Gastrocnemius medialis (tissue), 4 donors: Measurements from ENCODE around the gene LAMB3. TPM values are rescaled to one million over a fixed set of nuclear protein-coding genes. Genes with fewer than 3 reads are reported as not detected.
A peak's percentile ranks its signal among the peaks of the same experiment; 100 is the strongest.

Source experiments
- ATAC-seq, 2 donors: fragments of 150-250 bp; one replicate each; pipeline ENCODE4 v1.9.1; 2016
- DNase-seq, 2 donors: peaks; one replicate each; pipeline ENCODE4 v3.0.0-alpha.2; 2019
- H3K27ac ChIP-seq, 4 donors: fragments of 200-600 bp; sonication (generic); 1 replicate in 1 of 4; 2 replicates in 3 of 4; pipeline ENCODE4 v1.5.1; 2016 to 2018; ENCODE audit warnings: mild to moderate bottlenecking in 2 of 4, moderate library complexity in 1 of 4
- H3K27me3 ChIP-seq, 3 donors: fragments of 200-600 bp; sonication (generic) in 2 of 3; 1 replicate in 1 of 3; 2 replicates in 2 of 3; pipeline versions ENCODE4 v1.5.1 to v1.6.0; 2016 to 2019; ENCODE audit warnings: mild to moderate bottlenecking in 1 of 3, moderate library complexity in 1 of 3
- H3K36me3 ChIP-seq, 2 donors: fragments of 200-600 bp; sonication (generic) in 1 of 2; one replicate each; pipeline ENCODE4 v1.5.1; 2017 to 2018
- H3K4me1 ChIP-seq, 2 donors: fragments of 200-600 bp; sonication (generic) in 1 of 2; one replicate each; pipeline ENCODE4 v1.5.1; 2016 to 2017; ENCODE audit warnings: mild to moderate bottlenecking in 2 of 2
- H3K4me3 ChIP-seq, 4 donors: fragments of 200-600 bp; sonication (generic) in 3 of 4; 1 replicate in 1 of 4; 2 replicates in 3 of 4; pipeline ENCODE4 v1.5.1; 2016 to 2019; ENCODE audit warnings: mild to moderate bottlenecking in 2 of 4
- H3K9me3 ChIP-seq, 3 donors: fragments of 200-600 bp; sonication (generic) in 2 of 3; 1 replicate in 1 of 3; 2 replicates in 2 of 3; pipeline ENCODE4 v1.5.1; 2016 to 2019
- POLR2A ChIP-seq, 2 donors: fragments of 450-650 bp; IDR thresholded peaks; one replicate each; pipeline ENCODE4 v1.6.1; 2017; ENCODE audit warnings: antibody characterized with exemption in 2 of 2, mild to moderate bottlenecking in 2 of 2, moderate library complexity in 2 of 2
- in situ Hi-C, 4 donors: fragments of 200-750 bp; cut with MboI; loops; one replicate each; pipeline versions ENCODE4 v1.15.0 to v1.8.0; 2017; ENCODE audit warnings: low sequenced_read_pairs in 4 of 4
- intact Hi-C: fragments of 100-400 bp; cut with DNase I; formaldehyde crosslinking; loops from one replicate; pipeline ENCODE4 v1.15.1; 2023; ENCODE audit warnings: low total_unique reads
- total RNA-seq, 4 donors: library from RNA; depleted of rRNA; stranded (reverse); fragments of >200 nt; gene quantifications; one replicate each; pipeline versions ENCODE4 v1.1.0 to v1.2.3, GENCODE V29; 2016
- TF ChIP-seq, protein P1 (sequence below), 5 experiments: fragments of 450-650 bp in 3 of 5; fragments of 200-600 bp in 2 of 5; sonication (generic) in 2 of 5; IDR thresholded peaks in 4 of 5; conservative IDR thresholded peaks in 1 of 5; 1 replicate in 4 of 5; 2 replicates in 1 of 5; pipeline ENCODE4 v1.5.1; 2016 to 2019; ENCODE audit warnings: antibody characterized with exemption in 5 of 5, mild to moderate bottlenecking in 3 of 5, moderate library complexity in 3 of 5

LAMB3 gene
- total RNA-seq, 4 donors from 2014 or later: 0.61 to 1.9 (median 0.72) TPM

DNA sequence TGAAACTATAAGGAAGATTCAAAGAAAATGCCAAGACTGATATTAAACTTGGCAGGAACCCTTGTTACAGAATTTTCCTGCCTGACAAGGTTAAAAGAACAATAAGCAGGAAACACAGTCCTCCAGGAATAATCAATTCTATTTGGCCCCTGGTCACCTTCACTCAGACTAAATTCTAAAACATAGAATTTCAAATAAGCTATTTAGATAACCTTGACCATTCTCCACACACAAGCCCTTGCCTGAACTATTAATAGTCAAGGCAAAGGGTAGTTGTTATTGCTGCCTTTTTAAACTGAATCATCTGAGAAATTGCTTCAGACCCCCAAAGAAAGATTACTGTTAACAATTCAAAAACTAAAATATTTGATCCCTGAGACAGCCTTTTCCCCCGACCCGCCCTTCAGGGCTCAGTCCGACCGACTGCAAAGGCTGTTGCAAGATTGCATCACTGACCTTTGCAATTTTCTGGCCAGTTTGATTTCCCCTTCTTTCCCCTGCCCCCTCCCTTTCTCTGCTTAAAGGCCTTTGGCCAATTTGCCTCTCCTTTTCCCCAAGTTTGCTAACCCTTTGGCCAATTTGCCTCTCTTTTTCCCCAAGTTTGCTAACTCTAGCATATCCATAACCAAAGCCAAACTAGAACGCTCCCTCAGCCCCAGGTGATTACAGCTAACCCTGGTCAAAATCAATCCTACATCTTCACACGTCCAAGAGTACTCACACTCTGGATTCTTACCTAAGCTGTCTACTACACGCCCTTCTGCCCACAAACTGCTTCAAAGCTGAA lies 21.6 kb upstream of the LAMB3 start:
- ATAC-seq (peak in 1 of 2 donors; percentile 17), DNase-seq (peak; percentile 36 to 66)
- intact Hi-C loops: loop anchor here (2.0 kb wide), 1 partner anchor 47 kb away; no protein-coding TSS in a partner anchor

DNA sequence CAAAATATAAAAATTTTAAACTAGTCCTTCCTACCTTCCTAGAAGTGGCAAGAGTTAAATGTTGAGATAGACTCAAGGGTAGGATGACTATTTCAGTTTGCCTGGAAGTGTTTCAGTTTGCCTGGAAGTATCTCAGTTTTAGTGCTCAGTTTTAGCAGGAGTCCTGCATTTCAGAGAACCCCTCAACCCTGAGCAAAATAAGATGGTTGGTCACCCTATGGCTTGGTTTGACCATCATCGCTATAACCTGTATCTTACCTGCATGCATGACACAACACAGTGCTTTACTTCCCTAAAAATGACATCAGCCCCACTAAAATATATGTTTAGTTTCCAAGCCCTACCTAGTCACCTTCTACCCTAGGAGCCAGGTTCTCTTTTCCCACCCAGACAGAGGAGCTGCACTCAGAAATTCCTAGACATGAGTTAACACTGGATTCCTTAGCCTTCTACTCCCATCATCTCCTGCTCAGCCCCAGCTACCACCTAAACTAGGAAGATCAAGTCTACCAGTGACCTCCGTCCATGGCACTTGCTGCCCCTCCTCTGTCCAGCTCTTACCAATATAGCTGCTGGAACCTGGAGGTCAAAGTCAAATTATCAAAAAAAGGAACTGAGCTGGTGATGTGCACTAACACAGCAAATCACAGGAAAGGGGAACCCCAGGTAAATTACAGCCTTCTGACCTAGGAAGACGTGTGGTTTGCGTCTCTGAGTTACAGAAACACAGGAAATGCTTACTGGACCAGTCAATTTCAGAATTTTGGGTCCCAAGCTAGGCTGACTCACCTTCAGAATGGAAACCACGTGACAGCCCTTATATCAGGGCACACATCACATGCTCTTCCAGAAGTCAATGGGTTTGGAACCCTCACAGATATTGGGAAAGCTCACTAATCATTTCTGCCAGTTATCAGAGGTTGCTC lies 20.7 kb upstream of the LAMB3 start:
- ATAC-seq (no peak), DNase-seq (no peak)
- H3K27me3 ChIP-seq: no peaks in the 10 kb centered on the region
- no peaks in the 10 kb centered on the region for H3K9me3 ChIP-seq
- peaks cover 61 to 68% of the 10 kb centered on the region in 2 donors for H3K4me1 ChIP-seq
- TF ChIP-seq, protein P1, sequence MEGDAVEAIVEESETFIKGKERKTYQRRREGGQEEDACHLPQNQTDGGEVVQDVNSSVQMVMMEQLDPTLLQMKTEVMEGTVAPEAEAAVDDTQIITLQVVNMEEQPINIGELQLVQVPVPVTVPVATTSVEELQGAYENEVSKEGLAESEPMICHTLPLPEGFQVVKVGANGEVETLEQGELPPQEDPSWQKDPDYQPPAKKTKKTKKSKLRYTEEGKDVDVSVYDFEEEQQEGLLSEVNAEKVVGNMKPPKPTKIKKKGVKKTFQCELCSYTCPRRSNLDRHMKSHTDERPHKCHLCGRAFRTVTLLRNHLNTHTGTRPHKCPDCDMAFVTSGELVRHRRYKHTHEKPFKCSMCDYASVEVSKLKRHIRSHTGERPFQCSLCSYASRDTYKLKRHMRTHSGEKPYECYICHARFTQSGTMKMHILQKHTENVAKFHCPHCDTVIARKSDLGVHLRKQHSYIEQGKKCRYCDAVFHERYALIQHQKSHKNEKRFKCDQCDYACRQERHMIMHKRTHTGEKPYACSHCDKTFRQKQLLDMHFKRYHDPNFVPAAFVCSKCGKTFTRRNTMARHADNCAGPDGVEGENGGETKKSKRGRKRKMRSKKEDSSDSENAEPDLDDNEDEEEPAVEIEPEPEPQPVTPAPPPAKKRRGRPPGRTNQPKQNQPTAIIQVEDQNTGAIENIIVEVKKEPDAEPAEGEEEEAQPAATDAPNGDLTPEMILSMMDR (IDR thresholded peaks at IDR 0.05 in 4 of 5, conservative IDR thresholded peaks at IDR 0.05 in 1 of 5): no peak
- no peak for TF ChIP-seq POLR2A (IDR thresholded peaks at IDR 0.05)
- H3K36me3 ChIP-seq: no peaks in the 10 kb centered on the region
- H3K27ac ChIP-seq: peak overlapping the region; percentile 95 to 96 (median 95)
- intact Hi-C loops (no loop called here), in situ Hi-C loops (no loop called here)
- H3K4me3 ChIP-seq: no peak overlapping the region

More for the DNA sequence above, 21.6 kb upstream of the LAMB3 start:
- H3K4me3 ChIP-seq: peak overlapping the region in 3 of 4 donors; percentile 69 to 78 (median 70)
- no peaks in the 10 kb centered on the region for H3K36me3 ChIP-seq
- H3K4me1 ChIP-seq: peaks cover 61 to 68% of the 10 kb centered on the region in 2 donors
- no peaks in the 10 kb centered on the region for H3K27me3 ChIP-seq
- peak overlapping the region; percentile 95 to 96 (median 95) for H3K27ac ChIP-seq
- no peak for TF ChIP-seq POLR2A (IDR thresholded peaks at IDR 0.05)
- TF ChIP-seq, protein P1 (IDR thresholded peaks at IDR 0.05 in 4 of 5, conservative IDR thresholded peaks at IDR 0.05 in 1 of 5): no peak
- in situ Hi-C loops: no loop called here
- no peaks in the 10 kb centered on the region for H3K9me3 ChIP-seq

DNA sequence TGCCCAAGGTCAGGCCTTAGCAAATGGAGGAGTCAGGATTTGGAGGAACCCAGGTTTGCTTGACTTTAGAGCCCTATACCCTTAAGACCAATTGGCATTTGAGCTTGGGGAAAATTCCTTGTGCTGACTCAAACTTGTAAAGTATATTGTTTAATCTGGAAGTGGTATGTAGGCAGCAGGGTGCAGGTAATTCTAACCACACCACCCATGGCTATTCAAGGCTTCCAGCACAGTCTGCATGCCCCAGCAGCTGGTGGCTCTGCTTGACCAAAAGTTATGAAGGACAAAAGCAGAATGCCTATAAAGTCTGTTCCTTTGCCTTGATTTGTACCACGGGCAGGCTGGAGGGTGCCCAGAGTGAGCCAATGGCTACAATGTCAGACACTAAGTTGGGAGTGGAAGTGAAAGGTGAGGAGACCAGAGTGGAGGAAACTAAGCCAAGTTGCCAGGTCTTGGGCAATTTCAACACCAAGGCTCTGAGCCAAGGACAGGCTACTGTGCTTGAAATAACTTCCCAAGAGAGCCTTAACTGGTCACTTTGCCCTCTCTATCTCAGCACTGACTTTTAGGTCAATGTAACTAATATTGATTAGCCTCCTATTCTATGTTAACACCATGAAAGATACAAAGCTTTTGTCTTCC lies 18.3 kb upstream of the LAMB3 start:
- Histone ChIP-seq H3K9me3 (no peaks in the 10 kb centered on the region), H3K27ac (peak overlapping the region; percentile 95 to 96 (median 95)), H3K27me3 (no peaks in the 10 kb centered on the region), H3K4me3 (peak overlapping the region; percentile 4 to 36 (median 10)), H3K4me1 (peaks cover 51 to 53% of the 10 kb centered on the region in 2 donors), H3K36me3 (no peaks in the 10 kb centered on the region)
- in situ Hi-C loops: no loop called here
- peak; percentile 82 to 95 for DNase-seq
- ATAC-seq: peak; percentile 77 to 90
- TF ChIP-seq POLR2A (IDR thresholded peaks at IDR 0.05): peak; percentile 21 to 22
- TF ChIP-seq, protein P1 (IDR thresholded peaks at IDR 0.05 in 4 of 5, conservative IDR thresholded peaks at IDR 0.05 in 1 of 5): no peak
- intact Hi-C loops: loop anchor here (2.0 kb wide), 1 partner anchor 28 kb away; no protein-coding TSS in a partner anchor

DNA sequence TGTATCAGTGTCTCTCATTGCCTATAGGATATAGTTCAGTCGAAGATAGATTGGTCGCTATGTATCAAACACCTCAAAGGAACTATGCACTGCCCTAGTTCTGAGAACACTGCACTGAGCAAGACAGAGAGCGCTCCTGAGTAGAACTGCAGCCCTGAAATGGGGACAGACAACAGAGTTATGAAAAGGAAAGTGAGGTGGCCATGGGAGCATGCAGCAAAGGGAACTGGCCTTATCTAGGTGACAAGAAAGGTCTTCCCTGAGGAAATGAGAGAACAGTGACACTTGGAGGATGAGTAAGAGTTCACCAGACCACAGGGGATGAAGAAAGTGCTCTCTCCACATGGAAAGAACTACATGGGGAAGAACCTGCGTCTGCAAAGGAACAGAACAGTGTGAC lies 15.5 kb upstream of the LAMB3 start:
- no peak for ATAC-seq
- no peak overlapping the region for H3K4me3 ChIP-seq
- no peak for DNase-seq
- no peaks in the 10 kb centered on the region for H3K9me3 ChIP-seq
- no peak for TF ChIP-seq POLR2A (IDR thresholded peaks at IDR 0.05)
- TF ChIP-seq, protein P1 (IDR thresholded peaks at IDR 0.05 in 4 of 5, conservative IDR thresholded peaks at IDR 0.05 in 1 of 5): no peak
- no peaks in the 10 kb centered on the region for H3K27me3 ChIP-seq
- intact Hi-C loops (no loop called here), in situ Hi-C loops (no loop called here)
- H3K27ac ChIP-seq: peak overlapping the region in 1 of 4 donors; percentile 4
- peaks cover 29 to 32% of the 10 kb centered on the region in 2 donors for H3K4me1 ChIP-seq
- H3K36me3 ChIP-seq: no peaks in the 10 kb centered on the region
